ENCODE data around the gene BAHCC1.
A peak's percentile ranks its signal among the peaks of the same experiment; 100 is the strongest.

Gene BAHCC1

GRCh38 chr17:81394921-81395599 is at the start of gene BAHCC1:
Gene BAHCC1 (plus strand): TSS chr17:81395457. CDS start chr17:81399740, 4,283 bp downstream.
- H3K4me3 ChIP-seq (ENCODE audit: low read depth, low read length): peak within 1 kb of the TSS; percentile 72
- TF ChIP-seq CTCF (IDR thresholded peaks at IDR 0.05; ENCODE audit: low read depth, low read length): no peak

DNA sequence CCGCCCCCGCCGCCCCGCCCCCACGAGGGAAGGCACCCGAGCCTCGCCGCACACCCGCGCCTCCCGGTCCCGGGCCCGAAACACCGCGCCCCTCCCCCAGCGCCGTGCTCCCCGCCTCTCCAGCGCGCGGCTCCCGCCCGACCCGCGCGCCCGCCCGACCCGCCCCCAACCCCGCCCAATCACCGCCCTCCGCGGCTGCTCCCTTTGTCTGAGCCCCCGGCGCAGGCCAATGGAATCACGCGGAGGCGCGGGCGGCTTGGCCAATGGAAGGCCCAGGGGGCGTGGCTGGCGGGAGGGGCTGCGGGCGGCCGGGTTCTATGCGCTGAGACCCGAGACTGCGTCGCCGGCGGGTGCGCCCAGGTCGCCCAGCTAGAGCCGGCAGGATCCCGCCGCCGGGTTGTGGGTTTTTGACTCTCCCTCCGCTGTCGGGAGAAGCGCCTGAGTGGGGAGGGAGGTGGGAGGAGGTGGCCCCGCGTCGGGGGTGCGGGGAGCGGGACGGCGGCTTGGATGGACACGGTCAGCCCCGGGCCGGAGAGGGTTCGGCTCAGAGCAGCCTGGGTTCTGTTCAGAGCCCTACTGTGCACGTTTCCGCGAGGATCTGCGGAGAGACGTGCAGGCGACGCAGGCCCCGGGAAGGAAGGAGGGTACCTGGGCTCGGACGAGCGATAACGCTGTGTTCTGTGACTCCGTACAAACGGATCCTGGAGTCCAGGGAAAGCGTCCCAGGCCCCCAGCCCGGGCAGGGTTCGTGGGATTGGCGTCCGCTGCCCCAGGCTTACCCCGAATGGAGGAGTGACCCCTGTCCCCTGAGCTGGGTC is 49.0 kb upstream of the BAHCC1 start:
- no peak for TF ChIP-seq CTCF (IDR thresholded peaks at IDR 0.05; ENCODE audit: low read depth, low read length)
- H3K4me3 ChIP-seq (ENCODE audit: low read depth, low read length): peak overlapping the region; percentile 68

DNA sequence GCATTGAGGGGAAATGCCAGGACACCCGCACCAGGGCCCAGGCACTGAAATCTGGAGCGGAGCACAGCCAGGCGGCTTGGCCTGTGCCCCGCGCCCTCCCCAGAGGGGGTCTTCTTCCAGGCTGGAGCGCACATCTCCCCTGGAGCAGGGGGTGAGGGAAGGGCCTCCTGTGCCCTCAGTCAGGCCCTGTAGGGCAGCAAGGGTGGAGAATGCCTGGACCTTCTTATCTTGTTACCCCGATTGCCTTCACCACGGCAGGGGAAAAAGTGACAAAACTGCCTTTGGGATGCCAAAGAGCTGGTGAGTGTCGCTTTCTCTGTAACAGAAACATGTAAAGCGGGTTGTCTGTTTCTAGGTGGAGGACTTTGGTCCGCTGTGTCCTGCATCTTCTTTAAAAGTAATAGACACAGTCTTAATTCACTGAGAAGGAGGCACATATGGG is 48.3 kb upstream of the BAHCC1 start:
- H3K4me3 ChIP-seq (ENCODE audit: low read depth, low read length): peak overlapping the region; percentile 68
- TF ChIP-seq CTCF (IDR thresholded peaks at IDR 0.05; ENCODE audit: low read depth, low read length): no peak

GRCh38 chr17:81347437-81347836 is 47.8 kb upstream of the BAHCC1 start:
- no peak for TF ChIP-seq CTCF (IDR thresholded peaks at IDR 0.05; ENCODE audit: low read depth, low read length)
- H3K4me3 ChIP-seq (ENCODE audit: low read depth, low read length): no peak overlapping the region

- H3K4me3 ChIP-seq (ENCODE audit: low read depth, low read length): no peak overlapping the region
- no peak for TF ChIP-seq CTCF (IDR thresholded peaks at IDR 0.05; ENCODE audit: low read depth, low read length)
These were observed 46.9 kb upstream of the BAHCC1 start for GRCh38 chr17:81348097-81349055.

DNA sequence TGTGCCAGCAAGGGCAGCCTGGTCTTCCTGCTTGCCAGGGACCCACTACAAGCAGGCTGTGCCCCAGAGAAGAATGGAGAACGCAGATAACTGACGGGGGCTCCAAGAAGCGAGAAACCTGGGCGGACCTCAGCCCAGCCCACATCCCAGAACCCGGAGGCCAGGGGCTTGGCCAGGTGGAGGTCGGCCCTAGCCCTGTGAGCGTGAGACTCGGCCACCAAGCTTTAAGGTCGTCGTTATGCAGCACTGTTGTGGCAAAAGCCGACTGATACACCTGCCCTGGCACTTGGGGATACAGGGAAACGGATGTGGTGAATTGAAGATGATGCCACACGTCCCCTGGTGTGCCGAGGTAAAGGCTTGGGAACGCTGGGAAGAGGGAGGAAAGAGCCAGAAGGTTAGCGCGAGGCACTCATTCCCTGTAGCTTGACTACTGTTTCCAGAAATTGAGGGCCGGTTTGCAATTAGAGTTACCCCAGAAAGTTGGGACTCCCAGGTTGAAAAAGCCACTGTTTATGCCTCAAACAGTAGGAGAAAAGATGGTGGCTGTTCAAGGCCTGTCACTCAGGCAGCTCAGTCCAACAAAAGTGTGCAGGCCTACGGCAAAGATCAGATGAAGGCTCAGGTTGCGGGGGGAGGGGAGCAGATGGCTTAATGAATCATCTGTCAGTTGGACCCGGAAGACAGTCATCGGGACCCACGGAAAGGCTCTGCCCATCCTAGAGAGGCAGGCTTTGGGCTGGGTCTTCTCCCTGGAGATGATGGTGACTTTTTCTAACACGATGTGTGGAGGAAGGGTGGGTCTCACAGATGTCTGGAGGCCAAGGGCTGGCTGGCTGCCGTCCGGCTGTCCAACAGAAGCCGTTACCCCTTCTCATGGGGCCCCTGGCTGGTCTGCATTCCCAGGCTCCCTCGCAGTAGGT is 45.6 kb upstream of the BAHCC1 start:
- no peak overlapping the region for H3K4me3 ChIP-seq (ENCODE audit: low read depth, low read length)
- no peak for TF ChIP-seq CTCF (IDR thresholded peaks at IDR 0.05; ENCODE audit: low read depth, low read length)

Data from WI38 (cell line).